Smooth muscle cell (in vitro differentiated cells): Measurements from ENCODE around the gene STARD3. TPM values are rescaled to one million over a fixed set of nuclear protein-coding genes. Genes with fewer than 3 reads are reported as not detected.

Experiments
- DNase-seq: peaks from one replicate; lab custom pipeline; 2025; ENCODE audit not compliant: unreplicated experiment; lab: John Stamatoyannopoulos, UW
- H2AFZ ChIP-seq: fragments of 200-600 bp; sonication (generic); 2 replicates; pipeline ENCODE4 v1.6.0; 2016; ENCODE audit warnings: antibody characterized with exemption, low read depth, mild to moderate bottlenecking
- H3F3A ChIP-seq: fragments of 200-600 bp; sonication (generic); 2 replicates; pipeline ENCODE4 v1.6.0; 2017; ENCODE audit warnings: antibody characterized with exemption, low read depth
- H3K27ac ChIP-seq: fragments of 200-600 bp; sonication (generic); 2 replicates; pipeline ENCODE4 v1.5.1; 2016; ENCODE audit warnings: low read depth, mild to moderate bottlenecking
- H3K27me3 ChIP-seq: fragments of 200-600 bp; sonication (generic); 2 replicates; pipeline ENCODE4 v1.6.1; 2016; ENCODE audit warnings: low read depth, mild to moderate bottlenecking
- H3K36me3 ChIP-seq: fragments of 200-600 bp; sonication (generic); 2 replicates; pipeline ENCODE4 v1.5.1; 2016; ENCODE audit warnings: low read depth
- H3K4me1 ChIP-seq: fragments of 200-600 bp; sonication (generic); 2 replicates; pipeline ENCODE4 v1.5.1; 2016; ENCODE audit warnings: low read depth
- H3K4me2 ChIP-seq: fragments of 200-600 bp; sonication (generic); 2 replicates; pipeline ENCODE4 v1.6.0; 2016; ENCODE audit warnings: mild to moderate bottlenecking
- H3K4me3 ChIP-seq: fragments of 200-600 bp; sonication (generic); 2 replicates; pipeline ENCODE4 v1.5.1; 2016; ENCODE audit warnings: mild to moderate bottlenecking
- H3K79me2 ChIP-seq: fragments of 200-600 bp; sonication (generic); 2 replicates; pipeline ENCODE4 v1.6.0; 2016; ENCODE audit warnings: low read depth, mild to moderate bottlenecking
- H3K9ac ChIP-seq: fragments of 200-600 bp; sonication (generic); 2 replicates; pipeline ENCODE4 v1.6.0; 2016; ENCODE audit warnings: low read depth
- H3K9me3 ChIP-seq: fragments of 200-600 bp; sonication (generic); replicated peaks from 2 replicates; pipeline ENCODE4 v1.5.1; 2016; ENCODE audit warnings: low read depth
- H4K20me1 ChIP-seq: fragments of 200-600 bp; sonication (generic); 2 replicates; pipeline ENCODE4 v1.6.0; 2016; ENCODE audit warnings: low read depth
- CTCF ChIP-seq: fragments of 200-600 bp; sonication (generic); IDR thresholded peaks from 2 replicates; pipeline ENCODE4 v1.5.1; 2017; ENCODE audit warnings: borderline replicate concordance, mild to moderate bottlenecking, antibody characterized with exemption; ENCODE audit not compliant: insufficient read depth, poor library complexity, severe bottlenecking
- WGBS: methylation state at CpG from one replicate; pipeline ENCODE4 v1.1.7; 2016; ENCODE audit warnings: low lambda C conversion rate; 5-methylcytosine and 5-hydroxymethylcytosine counted together
- polyA plus RNA-seq: library from polyadenylated mRNA; unstranded; fragments of >200 nt; fragmentation: Nextera tagmentation; extraction: Ambion mirVana; gene quantifications from 2 replicates; pipeline ENCODE4 v1.2.1, GENCODE V29; 2016
- total RNA-seq: library from RNA; depleted of rRNA; stranded (reverse); fragments of >200 nt; gene quantifications from 2 replicates; pipeline ENCODE4 v1.2.3, GENCODE V29; 2014

The STARD3 gene
- total and polyA plus RNA-seq, 2 experiments from 2014 or later, result 37.5 to 53.3 TPM

GRCh38 chr17:39607057-39607850 lies 29.7 kb upstream of the STARD3 start:
- Histone ChIP-seq H3K4me3 (no peak overlapping the region), H3K9me3 (no peaks in the 10 kb centered on the region), H3K79me2 (no peaks in the 10 kb centered on the region), H2AFZ (no peak overlapping the region), H3K4me1 (peaks cover 21% of the 10 kb centered on the region), H3K27me3 (peaks cover 100% of the 10 kb centered on the region), H3F3A (no peaks in the 10 kb centered on the region), H3K4me2 (peak overlapping the region; percentile 26), H4K20me1 (no peaks in the 10 kb centered on the region), H3K9ac (no peak overlapping the region), H3K36me3 (no peaks in the 10 kb centered on the region), H3K27ac (no peak overlapping the region)
- TF ChIP-seq CTCF, result no peak
- DNase-seq, result no peak
- WGBS, result 5% methylated on average over 25 of the region's 40 CpGs

- Histone ChIP-seq H3K36me3 (no peaks in the 10 kb centered on the region), H3F3A (no peaks in the 10 kb centered on the region), H3K4me1 (peaks cover 21% of the 10 kb centered on the region), H3K9ac (no peak within 1 kb of the TSS), H3K4me2 (peak within 1 kb of the TSS; percentile 26), H4K20me1 (no peaks in the 10 kb centered on the region), H3K4me3 (no peak within 1 kb of the TSS), H3K27me3 (peaks cover 98% of the 10 kb centered on the region), H3K27ac (no peak within 1 kb of the TSS), H2AFZ (no peak within 1 kb of the TSS), H3K79me2 (no peaks in the 10 kb centered on the region), H3K9me3 (no peaks in the 10 kb centered on the region)
- TF ChIP-seq CTCF, result no peak
- 6% methylated on average over 14 of the region's 20 CpGs for WGBS
- DNase-seq, result no peak
Observed at GRCh38 chr17:39607851-39608130, 29.2 kb upstream of the STARD3 start, which contains the start of gene NEUROD2. Gene NEUROD2 (minus strand): TSS chr17:39607920. CDS start chr17:39606599, 1,321 bp downstream.

GRCh38 chr17:39608142-39608981 lies 28.6 kb upstream of the STARD3 start:
- no peaks in the 10 kb centered on the region for H3K9me3 ChIP-seq
- H3F3A ChIP-seq, result no peaks in the 10 kb centered on the region
- no peak overlapping the region for H3K9ac ChIP-seq
- H2AFZ ChIP-seq, result no peak overlapping the region
- no peak for DNase-seq
- peaks cover 21% of the 10 kb centered on the region for H3K4me1 ChIP-seq
- H3K27ac ChIP-seq, result no peak overlapping the region
- H4K20me1 ChIP-seq, result no peaks in the 10 kb centered on the region
- WGBS, result 22% methylated on average over 15 of the region's 15 CpGs
- no peaks in the 10 kb centered on the region for H3K79me2 ChIP-seq
- H3K4me3 ChIP-seq, result no peak overlapping the region
- peaks cover 92% of the 10 kb centered on the region for H3K27me3 ChIP-seq
- H3K36me3 ChIP-seq, result no peaks in the 10 kb centered on the region
- TF ChIP-seq CTCF, result no peak
- no peak overlapping the region for H3K4me2 ChIP-seq
